D721Med (cell line): ENCODE measurements around the gene RIMS1.
"Not testable (repeated sequence)": the region's sequence is repeated elsewhere in the genome, so short reads cannot be mapped to it uniquely, and the experiment has no call there.

Source experiments
- DNase-seq: peaks from one replicate; pipeline ENCODE4 v3.0.0; 2011; ENCODE audit warnings: low spot score; ENCODE audit not compliant: insufficient read length
- FAIRE-seq: peaks from 2 replicates; lab custom pipeline; 2011; peaks lifted over from hg19 to GRCh38; lab: Jason Lieb, UNC
- TF ChIP-seq, protein P1 (sequence below): IDR thresholded peaks from 2 replicates; pipeline ENCODE4 v1.5.1; 2012; ENCODE audit warnings: mild to moderate bottlenecking, control low read depth; ENCODE audit not compliant: insufficient read depth; ENCODE audit errors: missing control alignments

Gene RIMS1

DNA sequence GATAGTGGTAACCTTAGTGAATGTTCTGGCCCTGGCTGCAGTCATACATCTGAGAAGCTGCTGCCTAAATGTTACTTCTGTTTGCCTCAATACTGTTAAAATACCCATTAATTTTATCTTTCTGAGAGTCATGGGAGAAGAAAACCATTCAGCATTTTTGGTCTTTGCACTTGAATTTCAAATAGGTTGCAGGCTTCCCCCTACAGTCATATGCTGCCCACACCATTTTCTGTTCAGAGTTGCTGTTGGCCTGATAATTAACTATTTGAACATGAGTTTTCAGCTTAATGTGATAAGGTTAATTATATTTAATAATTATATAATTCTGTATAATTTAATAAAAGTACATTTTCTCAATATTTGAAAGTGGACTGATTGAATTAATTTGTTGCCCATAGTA is 410.0 kb downstream of the RIMS1 start:
- no peak for FAIRE-seq
- no peak for DNase-seq
- TF ChIP-seq, protein P1, sequence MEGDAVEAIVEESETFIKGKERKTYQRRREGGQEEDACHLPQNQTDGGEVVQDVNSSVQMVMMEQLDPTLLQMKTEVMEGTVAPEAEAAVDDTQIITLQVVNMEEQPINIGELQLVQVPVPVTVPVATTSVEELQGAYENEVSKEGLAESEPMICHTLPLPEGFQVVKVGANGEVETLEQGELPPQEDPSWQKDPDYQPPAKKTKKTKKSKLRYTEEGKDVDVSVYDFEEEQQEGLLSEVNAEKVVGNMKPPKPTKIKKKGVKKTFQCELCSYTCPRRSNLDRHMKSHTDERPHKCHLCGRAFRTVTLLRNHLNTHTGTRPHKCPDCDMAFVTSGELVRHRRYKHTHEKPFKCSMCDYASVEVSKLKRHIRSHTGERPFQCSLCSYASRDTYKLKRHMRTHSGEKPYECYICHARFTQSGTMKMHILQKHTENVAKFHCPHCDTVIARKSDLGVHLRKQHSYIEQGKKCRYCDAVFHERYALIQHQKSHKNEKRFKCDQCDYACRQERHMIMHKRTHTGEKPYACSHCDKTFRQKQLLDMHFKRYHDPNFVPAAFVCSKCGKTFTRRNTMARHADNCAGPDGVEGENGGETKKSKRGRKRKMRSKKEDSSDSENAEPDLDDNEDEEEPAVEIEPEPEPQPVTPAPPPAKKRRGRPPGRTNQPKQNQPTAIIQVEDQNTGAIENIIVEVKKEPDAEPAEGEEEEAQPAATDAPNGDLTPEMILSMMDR: no peak

DNA sequence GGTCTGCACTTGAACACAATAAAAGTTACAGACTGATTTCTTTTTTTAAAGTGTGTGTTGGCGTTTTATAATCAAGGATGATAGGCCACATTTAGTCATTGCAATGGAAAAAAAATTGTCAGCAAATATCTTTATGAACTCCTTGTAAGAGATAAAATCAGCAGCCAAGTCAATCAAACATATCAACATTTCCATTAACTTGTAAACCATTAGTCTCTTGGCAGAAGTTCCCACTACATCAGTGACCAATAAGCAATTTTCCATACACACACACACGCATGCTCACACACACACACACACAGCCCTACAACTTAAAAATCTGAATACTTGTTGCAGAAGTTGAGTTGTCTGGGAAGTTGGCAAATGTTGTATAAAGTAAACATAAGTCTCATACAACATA is 419.6 kb downstream of the RIMS1 start:
- DNase-seq: no peak
- no peak for FAIRE-seq
- TF ChIP-seq, protein P1: no peak

DNA sequence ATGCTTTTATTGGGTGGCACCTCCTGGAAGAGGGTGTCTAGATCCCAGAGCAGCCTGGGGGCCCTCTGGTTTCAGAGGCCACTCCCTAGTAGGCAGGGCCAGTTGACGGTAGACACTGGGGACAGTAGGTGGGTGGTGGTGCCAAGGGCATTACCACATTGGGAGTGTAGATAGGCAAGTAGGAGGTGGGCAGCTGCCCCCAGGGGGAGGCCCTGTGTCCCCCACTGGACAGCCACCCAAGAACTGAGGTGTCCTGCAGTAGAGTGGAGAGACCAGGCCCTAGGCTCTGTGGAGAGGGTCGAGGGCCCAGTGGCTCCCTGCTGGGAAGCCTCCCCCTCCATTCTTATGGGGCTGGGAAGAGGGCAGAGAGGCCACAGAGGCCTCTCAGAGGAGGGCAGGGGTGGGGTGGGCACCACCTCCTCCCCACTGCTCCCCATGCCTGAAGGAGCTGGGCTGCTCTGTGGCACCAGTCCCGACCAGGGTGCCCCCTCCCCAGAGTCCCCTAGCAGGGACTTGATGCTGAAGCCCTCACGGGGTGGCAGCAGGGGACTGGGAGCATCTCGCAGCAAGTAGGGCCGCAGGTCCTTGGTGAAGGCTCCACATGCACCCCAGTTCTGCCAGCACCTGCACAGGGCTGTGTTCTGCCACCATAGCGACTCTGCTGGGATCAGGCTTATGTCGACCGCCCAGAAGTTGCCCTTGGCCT is 430.5 kb downstream of the RIMS1 start:
- DNase-seq: no peak
- TF ChIP-seq, protein P1: no peak
- no peak for FAIRE-seq

DNA sequence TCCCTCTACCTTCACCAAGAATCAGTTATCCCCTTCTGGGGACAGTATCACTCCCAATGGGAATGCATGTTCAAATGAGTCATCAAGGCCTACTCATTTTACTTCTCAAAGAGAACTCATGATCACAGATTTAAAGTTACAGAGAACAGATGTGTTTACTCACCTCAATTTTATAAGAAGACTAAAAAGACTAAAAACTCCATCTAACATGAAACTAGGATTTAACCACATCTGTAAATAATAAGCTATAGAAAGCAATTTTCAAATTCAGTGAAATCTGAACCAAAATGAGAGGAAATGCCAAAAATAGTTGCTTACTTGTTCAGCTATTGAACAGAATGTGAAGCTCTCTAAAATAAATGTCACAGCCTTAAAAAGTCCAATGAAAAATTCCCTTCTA is 435.4 kb downstream of the RIMS1 start:
- TF ChIP-seq, protein P1: no peak
- no peak for FAIRE-seq
- DNase-seq: no peak

DNA sequence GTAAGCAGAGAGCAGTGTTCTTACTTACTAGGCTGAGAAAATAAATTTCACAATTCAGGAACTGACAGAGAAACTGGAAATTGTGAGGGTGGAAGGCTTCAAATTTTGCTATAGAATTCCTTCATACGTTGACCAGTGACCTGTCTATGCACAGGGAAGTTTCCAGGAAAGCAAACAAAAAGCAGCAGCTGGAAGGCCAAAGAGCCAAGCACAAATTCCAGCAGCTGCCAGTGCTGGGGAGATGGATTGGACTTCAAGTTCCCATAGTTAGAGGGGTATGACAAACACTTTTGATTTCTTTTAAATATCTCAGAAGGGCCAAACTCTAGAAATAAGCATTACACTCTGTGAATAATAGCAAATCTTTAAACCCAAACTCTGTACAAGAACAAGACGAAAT is 436.4 kb downstream of the RIMS1 start:
- no peak for DNase-seq

DNA sequence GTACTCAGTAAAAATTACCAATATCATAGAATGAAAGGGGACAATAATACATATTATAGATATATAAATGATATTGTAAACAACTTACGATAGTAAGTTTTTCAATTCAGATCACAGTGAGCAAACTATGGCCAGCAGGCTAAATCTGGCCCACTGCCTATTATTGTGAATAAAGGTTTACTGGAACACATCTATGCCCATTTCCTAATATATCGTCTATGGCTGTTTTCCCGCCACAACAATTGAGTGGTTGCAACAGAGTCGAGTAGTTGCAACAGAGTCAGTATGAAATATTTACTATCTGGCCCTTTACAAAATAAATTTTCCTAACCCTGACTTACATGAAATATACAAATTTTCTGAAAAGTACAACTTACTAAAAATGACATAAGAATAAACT is 438.2 kb downstream of the RIMS1 start:
- FAIRE-seq: no peak
- DNase-seq: no peak
- TF ChIP-seq, protein P1: no peak

More for the DNA sequence above, 436.4 kb downstream of the RIMS1 start:
- TF ChIP-seq, protein P1: no peak
- FAIRE-seq: no peak

DNA sequence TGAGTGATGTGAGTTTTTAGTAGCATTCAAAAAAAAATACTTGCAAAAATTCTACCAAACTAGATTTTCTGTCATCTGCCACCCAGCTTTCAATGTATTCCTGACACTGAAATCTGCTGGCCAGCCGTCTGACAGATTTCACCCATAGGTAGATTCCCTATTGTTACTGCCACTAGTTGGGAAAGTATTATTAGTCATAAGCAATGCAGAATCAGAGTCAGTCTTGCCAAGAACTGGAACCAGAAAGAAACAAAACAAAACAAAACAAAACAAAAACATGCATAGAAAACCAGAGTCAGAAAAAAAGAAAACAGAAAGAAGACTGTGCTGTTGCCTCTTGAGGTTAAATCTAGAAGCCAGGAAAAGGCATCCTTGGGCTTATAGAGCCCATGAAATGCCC is 442.4 kb downstream of the RIMS1 start:
- DNase-seq (no peak), FAIRE-seq (no peak)
- TF ChIP-seq, protein P1: no peak

DNA sequence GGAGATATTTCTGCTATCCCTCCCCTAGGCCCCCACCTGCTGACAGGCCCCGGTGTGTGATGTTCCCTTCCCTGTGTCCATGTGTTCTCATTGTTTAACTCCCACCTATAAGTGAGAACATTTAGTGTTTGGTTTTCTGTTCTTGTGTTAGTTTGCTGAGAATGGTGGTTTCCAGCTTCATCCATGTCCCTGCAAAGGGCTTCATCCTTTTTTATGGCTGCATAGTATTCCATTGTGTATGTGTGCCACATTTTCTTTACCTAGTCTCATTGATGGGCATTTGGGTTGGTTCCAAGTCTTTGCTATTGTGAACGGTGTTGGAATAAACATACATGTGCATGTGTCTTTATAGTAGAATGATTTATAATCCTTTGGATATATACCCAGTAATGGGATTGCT is 448.9 kb downstream of the RIMS1 start:
- not testable (repeated sequence) for DNase-seq, FAIRE-seq
